ENCODE results near the gene VPS37C.

- no peak for TF ChIP-seq CTCF (IDR thresholded peaks at IDR 0.05)
- no peak for TF ChIP-seq POLR2A (IDR thresholded peaks at IDR 0.05)
- no peak for TF ChIP-seq EP300 (IDR thresholded peaks at IDR 0.05)
Measured at GRCh38 chr11:61133145-61133544, 28.1 kb downstream of the VPS37C start.

Measured in ovary (tissue), 3 donors.